Mesendoderm (in vitro differentiated cells): ENCODE results near the gene TBC1D8.

Experiments used
- DNase-seq: peaks from one replicate; pipeline ENCODE4 v3.0.0; 2013
- H2AK5ac ChIP-seq: 2 replicates; pipeline ENCODE4 v1.6.1; 2013; ENCODE audit warnings: low read length, inconsistent platforms
- H2BK120ac ChIP-seq: 2 replicates; pipeline ENCODE4 v1.6.1; 2013; ENCODE audit warnings: low read depth, mild to moderate bottlenecking, low read length, moderate library complexity, mixed read lengths
- H2BK15ac ChIP-seq: replicated peaks from 2 replicates; pipeline ENCODE4 v1.6.1; 2013; ENCODE audit warnings: low read depth, mild to moderate bottlenecking, moderate library complexity
- H2BK5ac ChIP-seq: 2 replicates; pipeline ENCODE4 v1.6.1; 2013; ENCODE audit warnings: low read length, inconsistent platforms
- H3K18ac ChIP-seq: 2 replicates; pipeline ENCODE4 v1.6.1; 2013; ENCODE audit warnings: mild to moderate bottlenecking, low read length, mixed read lengths
- H3K23ac ChIP-seq: one replicate; pipeline ENCODE4 v1.6.1; 2013; ENCODE audit warnings: low read length
- H3K27ac ChIP-seq: 2 replicates; pipeline ENCODE4 v1.5.1; 2013; ENCODE audit warnings: low read depth, mild to moderate bottlenecking, inconsistent platforms, low read length, moderate library complexity
- H3K27me3 ChIP-seq: 2 replicates; pipeline ENCODE4 v1.6.1; 2013; ENCODE audit warnings: low read length, control low read depth, mild to moderate bottlenecking, inconsistent platforms; ENCODE audit not compliant: insufficient read depth, poor library complexity
- H3K36me3 ChIP-seq: 2 replicates; pipeline ENCODE4 v1.6.1; 2013; ENCODE audit warnings: low read length, inconsistent platforms; ENCODE audit not compliant: control insufficient read depth, insufficient read depth
- H3K4ac ChIP-seq: one replicate; pipeline ENCODE4 v1.6.1; 2013; ENCODE audit warnings: low read depth, mild to moderate bottlenecking, low read length, moderate library complexity
- H3K4me1 ChIP-seq: 2 replicates; pipeline ENCODE4 v1.6.1; 2013; ENCODE audit warnings: low read depth, low read length, inconsistent platforms; ENCODE audit not compliant: control insufficient read depth
- H3K4me2 ChIP-seq: 2 replicates; pipeline ENCODE4 v1.6.1; 2013; ENCODE audit warnings: low read length
- H3K4me3 ChIP-seq: 2 replicates; pipeline ENCODE4 v1.5.1; 2013; ENCODE audit warnings: mild to moderate bottlenecking, low read length
- H3K56ac ChIP-seq: one replicate; pipeline ENCODE4 v1.6.1; 2013; ENCODE audit warnings: low read length
- H3K79me1 ChIP-seq: 2 replicates; pipeline ENCODE4 v1.6.1; 2013; ENCODE audit warnings: low read length, inconsistent platforms
- H3K79me2 ChIP-seq: 2 replicates; pipeline ENCODE4 v1.6.1; 2013; ENCODE audit warnings: mild to moderate bottlenecking, low read length; ENCODE audit not compliant: control insufficient read depth, insufficient read depth
- H3K9ac ChIP-seq: 2 replicates; pipeline ENCODE4 v1.6.1; 2013; ENCODE audit warnings: low read length, inconsistent platforms
- H4K5ac ChIP-seq: one replicate; pipeline ENCODE4 v1.6.1; 2013; ENCODE audit warnings: low read length
- H4K8ac ChIP-seq: one replicate; pipeline ENCODE4 v1.6.1; 2013; ENCODE audit warnings: low read depth, mild to moderate bottlenecking, control low read depth, low read length, moderate library complexity
- WGBS: extraction: QIAGEN DNeasy Blood & Tissue Kit; methylation state at CpG from one replicate; pipeline ENCODE4 v1.1.7; 2013; ENCODE audit warnings: low lambda C conversion rate, missing lambda C conversion rate; ENCODE audit not compliant: insufficient coverage; ENCODE audit errors: extremely low coverage; 5-methylcytosine and 5-hydroxymethylcytosine counted together

Gene TBC1D8

GRCh38 chr2:101080211-101081068, 70.7 kb downstream of the TBC1D8 start:
- Histone ChIP-seq H3K23ac (no peak overlapping the region), H3K9ac (no peak overlapping the region), H3K4me3 (no peak overlapping the region), H3K27me3 (no peaks in the 10 kb centered on the region), H3K79me2 (no peaks in the 10 kb centered on the region), H2AK5ac (no peak overlapping the region), H4K8ac (no peak overlapping the region), H3K36me3 (no peaks in the 10 kb centered on the region), H3K4me1 (no peaks in the 10 kb centered on the region), H3K79me1 (no peaks in the 10 kb centered on the region), H2BK5ac (no peak overlapping the region), H3K27ac (no peak overlapping the region), H3K4ac (no peak overlapping the region), H4K5ac (no peak overlapping the region), H3K56ac (no peak overlapping the region), H2BK120ac (no peak overlapping the region), H3K18ac (no peak overlapping the region), H3K4me2 (no peak overlapping the region), H2BK15ac (no peak overlapping the region)
- DNase-seq, result no peak
- no CpG with 5 or more reads among the region's 14 CpGs for WGBS

DNA sequence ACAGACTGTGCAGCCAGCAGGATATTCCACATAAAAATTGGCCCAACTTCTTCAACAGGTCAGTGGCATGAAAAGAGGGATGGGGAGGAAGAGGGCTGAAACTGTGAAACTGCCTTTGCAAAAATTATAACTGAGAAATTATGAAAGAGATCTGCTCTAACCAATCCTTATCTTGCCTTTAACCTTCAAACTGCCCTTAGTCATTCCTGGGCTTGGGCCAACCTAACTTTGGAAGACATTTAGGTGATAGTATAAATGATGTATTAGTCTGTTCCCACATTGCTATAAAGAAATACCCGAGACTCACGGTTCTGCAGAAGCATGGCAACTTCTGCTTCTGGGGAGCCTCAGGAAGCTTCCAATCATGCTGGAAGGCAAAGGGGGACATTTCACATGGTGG, 74.6 kb downstream of the TBC1D8 start:
- no peak overlapping the region for H3K27ac ChIP-seq
- no peak overlapping the region for H2BK120ac ChIP-seq
- H3K36me3 ChIP-seq, result no peaks in the 10 kb centered on the region
- no peak overlapping the region for H2AK5ac ChIP-seq
- no peak overlapping the region for H3K23ac ChIP-seq
- H3K4me3 ChIP-seq, result no peak overlapping the region
- H3K27me3 ChIP-seq, result no peaks in the 10 kb centered on the region
- H4K5ac ChIP-seq, result no peak overlapping the region
- no peaks in the 10 kb centered on the region for H3K79me2 ChIP-seq
- H3K4ac ChIP-seq, result no peak overlapping the region
- H3K79me1 ChIP-seq, result no peaks in the 10 kb centered on the region
- H4K8ac ChIP-seq, result no peak overlapping the region
- H3K4me1 ChIP-seq, result no peaks in the 10 kb centered on the region
- no peak for DNase-seq
- no CpG with 5 or more reads among the region's 2 CpGs for WGBS
- H2BK15ac ChIP-seq, result no peak overlapping the region
- no peak overlapping the region for H3K4me2 ChIP-seq
- no peak overlapping the region for H3K9ac ChIP-seq
- H3K18ac ChIP-seq, result no peak overlapping the region
- H2BK5ac ChIP-seq, result no peak overlapping the region
- H3K56ac ChIP-seq, result no peak overlapping the region

- H3K56ac ChIP-seq, result no peak overlapping the region
- H3K79me1 ChIP-seq, result no peaks in the 10 kb centered on the region
- no peaks in the 10 kb centered on the region for H3K36me3 ChIP-seq
- H3K27ac ChIP-seq, result no peak overlapping the region
- no peak overlapping the region for H2BK15ac ChIP-seq
- no peak overlapping the region for H2BK120ac ChIP-seq
- H4K5ac ChIP-seq, result no peak overlapping the region
- H2BK5ac ChIP-seq, result no peak overlapping the region
- H3K9ac ChIP-seq, result no peak overlapping the region
- H4K8ac ChIP-seq, result no peak overlapping the region
- no peak overlapping the region for H3K4ac ChIP-seq
- H3K23ac ChIP-seq, result no peak overlapping the region
- H3K4me3 ChIP-seq, result no peak overlapping the region
- H3K4me1 ChIP-seq, result no peaks in the 10 kb centered on the region
- no peak for DNase-seq
- WGBS, result no CpG with 5 or more reads among the region's 4 CpGs
- H3K27me3 ChIP-seq, result no peaks in the 10 kb centered on the region
- no peaks in the 10 kb centered on the region for H3K79me2 ChIP-seq
- H2AK5ac ChIP-seq, result no peak overlapping the region
- no peak overlapping the region for H3K4me2 ChIP-seq
- H3K18ac ChIP-seq, result no peak overlapping the region
Measured at GRCh38 chr2:101064868-101065549, 86.2 kb downstream of the TBC1D8 start.

DNA sequence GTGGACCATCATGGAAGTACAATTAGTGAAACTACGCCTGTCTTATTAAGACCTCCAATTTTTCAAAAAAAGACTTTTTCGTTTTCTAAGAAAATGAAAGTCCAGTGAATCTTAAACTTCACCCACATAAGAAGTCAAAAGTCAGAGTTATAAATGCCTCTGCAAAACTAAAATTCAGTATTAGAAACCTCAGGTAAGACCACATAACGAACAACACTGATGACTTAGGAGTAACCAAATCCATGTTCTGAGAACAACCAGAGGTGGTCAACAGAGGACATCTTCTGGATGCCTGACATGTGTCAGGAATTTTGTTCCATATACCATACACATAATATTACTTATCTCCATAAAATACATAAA, 86.7 kb downstream of the TBC1D8 start:
- Histone ChIP-seq H3K9ac (no peak overlapping the region), H3K4me1 (no peaks in the 10 kb centered on the region), H3K27me3 (no peaks in the 10 kb centered on the region), H3K4me3 (no peak overlapping the region), H3K56ac (no peak overlapping the region), H3K79me1 (no peaks in the 10 kb centered on the region), H3K36me3 (no peaks in the 10 kb centered on the region), H4K5ac (no peak overlapping the region), H2AK5ac (no peak overlapping the region), H2BK15ac (no peak overlapping the region), H3K27ac (no peak overlapping the region), H4K8ac (no peak overlapping the region), H2BK120ac (no peak overlapping the region), H3K23ac (no peak overlapping the region), H2BK5ac (no peak overlapping the region), H3K4me2 (no peak overlapping the region), H3K79me2 (no peaks in the 10 kb centered on the region), H3K4ac (no peak overlapping the region), H3K18ac (no peak overlapping the region)
- no CpG with 5 or more reads among the region's 3 CpGs for WGBS
- no peak for DNase-seq

DNA sequence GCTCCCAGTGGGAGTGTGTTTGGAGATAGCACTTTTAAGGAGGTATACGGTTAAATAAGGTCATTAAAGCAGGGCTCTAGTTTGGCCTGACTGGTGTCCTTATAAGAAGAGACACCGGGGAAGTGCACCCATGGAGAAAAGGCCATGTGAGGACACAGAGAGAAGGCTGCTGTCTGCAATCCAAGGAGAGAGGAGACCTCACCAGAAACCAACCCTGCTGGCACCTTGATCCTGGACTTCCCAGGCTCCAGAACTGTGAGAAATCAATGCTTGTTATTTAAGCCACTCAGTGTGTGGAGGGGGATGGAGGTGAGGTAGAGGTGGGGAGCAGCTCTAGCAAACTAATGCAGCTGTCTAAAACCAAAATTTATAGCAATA, 87.1 kb downstream of the TBC1D8 start:
- Histone ChIP-seq H3K4me1 (no peaks in the 10 kb centered on the region), H2BK15ac (no peak overlapping the region), H3K9ac (no peak overlapping the region), H2BK120ac (no peak overlapping the region), H3K18ac (no peak overlapping the region), H4K8ac (no peak overlapping the region), H3K4me2 (no peak overlapping the region), H3K27ac (no peak overlapping the region), H4K5ac (no peak overlapping the region), H3K36me3 (no peaks in the 10 kb centered on the region), H3K79me1 (no peaks in the 10 kb centered on the region), H3K79me2 (no peaks in the 10 kb centered on the region), H3K56ac (no peak overlapping the region), H2AK5ac (no peak overlapping the region), H3K4me3 (no peak overlapping the region), H2BK5ac (no peak overlapping the region), H3K27me3 (no peaks in the 10 kb centered on the region), H3K23ac (no peak overlapping the region), H3K4ac (no peak overlapping the region)
- DNase-seq, result no peak
- no CpG with 5 or more reads among the region's 2 CpGs for WGBS
